HG03196 (cell line): Measurements from ENCODE around the gene ATRNL1.
"Not testable (repeated sequence)": the region's sequence is repeated elsewhere in the genome, so short reads cannot be mapped to it uniquely, and the experiment has no call there.

Experiments
- ATAC-seq: cut with Tn5 transposase; IDR thresholded peaks from one replicate; pipeline ENCODE4 v1.9.1; 2021; ENCODE audit not compliant: unreplicated experiment

Gene ATRNL1

GRCh38 chr10:115084277-115084850, 8.8 kb upstream of the ATRNL1 start:
- no peak for ATAC-seq

- ATAC-seq: no peak
These were observed 2.0 kb upstream of the ATRNL1 start for GRCh38 chr10:115091161-115091560.

- ATAC-seq: no peak
These were observed 959 bp upstream of the ATRNL1 start for GRCh38 chr10:115092258-115092554.

- ATAC-seq: peak; percentile 66
These were observed 445 bp upstream of the ATRNL1 start for GRCh38 chr10:115092555-115093285.

- peak; percentile 38 for ATAC-seq
These were observed 727 bp downstream of the ATRNL1 start for GRCh38 chr10:115093776-115094408.

DNA sequence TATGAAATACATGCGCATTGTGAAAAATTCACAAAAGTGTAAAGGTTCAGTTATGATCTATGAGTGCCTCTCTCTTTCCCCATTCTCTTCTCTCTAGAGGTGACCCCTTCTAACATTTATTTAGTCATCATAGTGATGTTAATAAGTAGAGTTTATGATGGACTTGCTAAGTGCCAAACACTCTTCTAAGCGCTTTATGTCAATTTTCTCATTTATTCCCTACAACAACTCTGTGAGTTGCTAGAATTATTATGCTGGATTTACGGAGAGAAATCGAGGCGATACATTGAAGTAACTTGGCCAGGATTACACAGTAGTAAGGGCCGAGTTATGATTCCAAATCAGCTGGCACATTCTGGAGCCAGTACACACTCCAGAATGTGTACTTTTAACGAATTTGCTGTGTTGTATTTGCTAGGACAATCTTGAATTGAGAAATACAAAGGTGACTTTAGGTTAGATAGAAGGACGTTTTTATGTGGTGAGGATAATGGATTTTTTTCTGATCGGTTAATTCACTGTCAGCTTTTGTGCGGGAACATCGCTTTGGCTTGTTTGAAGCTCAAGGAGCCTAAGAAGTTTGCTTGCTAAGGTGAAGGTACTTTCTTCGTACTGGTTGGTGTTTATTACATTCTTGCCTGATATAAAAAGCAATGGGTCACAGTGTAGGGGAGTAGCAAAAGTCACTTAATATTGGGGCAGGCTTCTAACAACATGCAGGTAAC, 1.4 kb downstream of the ATRNL1 start:
- ATAC-seq: no peak

- ATAC-seq: no peak
These were observed 2.6 kb downstream of the ATRNL1 start for GRCh38 chr10:115095758-115096157.

GRCh38 chr10:115103700-115104099, 10.5 kb downstream of the ATRNL1 start:
- ATAC-seq: no peak

GRCh38 chr10:115105411-115105810, 12.2 kb downstream of the ATRNL1 start:
- not testable (repeated sequence) for ATAC-seq

- no peak for ATAC-seq
These were observed 14.7 kb downstream of the ATRNL1 start for GRCh38 chr10:115107830-115108229.

- no peak for ATAC-seq
These were observed 24.1 kb downstream of the ATRNL1 start for GRCh38 chr10:115117301-115117700.

DNA sequence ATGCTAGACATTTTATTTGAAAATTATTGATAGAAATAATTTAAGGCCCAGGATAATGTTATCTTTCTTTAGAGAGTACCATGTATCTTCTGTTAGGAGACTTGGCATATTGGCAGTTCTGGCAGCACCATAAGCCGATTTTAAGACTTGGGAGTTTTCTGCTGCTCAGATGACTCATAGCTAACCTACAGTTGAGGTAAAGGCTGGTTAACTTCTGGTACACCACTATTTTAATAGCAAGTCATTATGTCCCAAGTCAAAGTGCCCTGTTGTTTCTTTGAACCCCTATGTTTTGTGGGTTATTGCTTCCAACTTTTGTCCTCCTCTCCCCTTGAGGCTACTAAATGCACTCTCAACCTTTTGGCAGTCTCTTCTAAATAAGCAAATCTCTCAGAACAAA, 25.2 kb downstream of the ATRNL1 start:
- no peak for ATAC-seq

DNA sequence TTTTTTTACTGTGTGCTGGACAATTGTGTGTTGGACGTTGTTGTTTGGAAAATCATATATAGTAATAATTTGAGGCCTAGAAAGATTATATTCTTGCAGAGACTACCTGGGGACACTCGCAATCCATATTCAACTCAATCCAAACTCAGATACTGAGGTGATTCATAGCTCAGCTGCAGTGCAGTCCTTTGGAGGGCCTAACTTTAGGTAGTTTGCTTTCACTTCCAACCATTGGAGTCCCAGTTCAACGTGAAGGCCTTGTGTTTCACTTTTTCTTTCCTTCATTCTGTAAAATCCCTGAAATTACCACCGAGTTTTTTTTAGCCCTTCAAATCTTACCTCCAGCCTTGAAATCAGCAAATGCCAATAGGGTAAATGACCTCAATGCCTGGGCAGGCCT, 32.3 kb downstream of the ATRNL1 start:
- ATAC-seq: no peak

DNA sequence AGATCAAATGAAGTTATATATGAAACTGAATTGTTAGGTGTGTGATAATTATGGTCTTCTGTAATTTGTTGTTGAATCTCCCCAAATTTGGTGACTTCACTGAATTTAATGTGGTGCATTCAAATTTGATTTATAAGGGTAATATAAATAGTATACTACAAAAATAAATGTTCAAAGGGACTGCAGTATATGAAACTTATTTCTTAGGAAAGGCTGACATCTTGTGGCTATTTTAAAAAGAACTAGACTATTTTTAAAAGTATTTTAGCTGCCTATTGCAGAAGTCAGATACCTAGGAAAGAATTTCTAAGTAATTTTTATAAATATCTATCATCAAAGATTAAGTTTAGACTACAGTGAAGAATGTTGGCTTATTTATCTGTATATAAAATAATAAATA, 36.6 kb downstream of the ATRNL1 start:
- ATAC-seq: peak; percentile 49

DNA sequence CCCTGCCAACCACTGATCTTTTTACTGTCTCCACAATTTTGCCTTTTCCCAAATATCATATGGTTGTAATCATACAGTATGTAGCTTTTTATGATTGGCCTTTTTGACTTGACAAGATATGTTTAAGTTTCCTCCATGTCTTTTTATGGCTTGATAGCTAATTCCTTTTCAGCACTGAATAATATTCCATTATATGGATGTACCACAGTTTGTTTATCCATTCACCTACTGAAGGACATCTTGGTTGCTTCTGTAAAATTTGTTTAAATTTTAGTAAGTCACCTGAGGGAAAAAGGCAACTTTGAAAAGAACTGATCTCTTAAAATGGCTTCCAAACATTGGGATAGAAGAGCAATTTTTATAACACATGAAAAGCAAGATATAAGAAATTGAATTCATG, 43.5 kb downstream of the ATRNL1 start:
- ATAC-seq: no peak

- no peak for ATAC-seq
These were observed 48.1 kb downstream of the ATRNL1 start for GRCh38 chr10:115141254-115141653.

- no peak for ATAC-seq
These were observed 64.2 kb downstream of the ATRNL1 start for GRCh38 chr10:115157357-115157756.

DNA sequence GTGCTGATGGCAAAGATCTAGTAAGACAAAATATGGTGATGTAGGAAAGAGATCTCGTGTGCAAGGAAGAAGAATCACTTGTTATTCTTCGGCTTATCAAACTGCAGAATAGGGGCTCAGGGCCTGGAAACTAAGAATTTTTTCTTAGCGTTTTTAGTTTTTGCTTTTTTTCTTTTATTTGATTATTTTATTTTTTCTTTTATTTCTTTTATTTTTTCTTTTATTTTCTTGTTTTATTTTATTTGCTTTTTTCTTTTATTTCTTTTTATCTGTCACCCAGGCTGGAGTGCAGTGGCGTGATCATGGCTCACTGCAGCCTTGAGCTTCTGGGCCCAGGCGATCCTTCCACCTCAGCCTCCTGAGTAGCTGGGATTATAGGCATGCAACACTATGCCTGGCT, 70.0 kb downstream of the ATRNL1 start:
- ATAC-seq: no peak

GRCh38 chr10:115164220-115164619, 71.1 kb downstream of the ATRNL1 start:
- no peak for ATAC-seq

DNA sequence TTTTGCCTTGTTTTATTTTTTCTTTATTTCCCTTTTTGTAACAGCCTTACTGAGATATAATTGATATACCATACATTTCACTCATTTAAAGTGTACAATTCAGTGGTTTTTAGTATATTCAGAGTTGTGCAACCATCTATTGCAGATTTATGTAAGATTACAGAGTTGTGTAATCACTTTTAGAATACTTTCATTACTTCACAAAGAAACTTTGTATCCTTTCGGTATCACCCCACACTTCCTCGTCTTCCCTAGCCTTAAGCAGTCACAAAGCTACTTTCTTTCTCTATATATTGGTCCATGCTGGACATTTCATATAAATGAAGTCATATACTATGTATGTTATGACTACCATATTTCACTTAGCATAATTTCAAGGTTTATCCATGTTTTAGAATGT, 74.6 kb downstream of the ATRNL1 start:
- ATAC-seq: no peak

- ATAC-seq: no peak
These were observed 78.3 kb downstream of the ATRNL1 start for GRCh38 chr10:115171392-115171960.
